Esophagus muscularis mucosa (tissue), 3 donors: ENCODE measurements around the gene SPOCD1.

Experiments used
- CTCF ChIP-seq, 3 experiments: fragments of 200-600 bp in 2 of 3; fragments of 450-650 bp in 1 of 3; sonication (generic) in 2 of 3; IDR thresholded peaks; one replicate each; pipeline ENCODE4 v1.5.1; 2017 to 2019; ENCODE audit warnings: antibody characterized with exemption in 3 of 3, mild to moderate bottlenecking in 2 of 3, moderate library complexity in 1 of 3
- POLR2A ChIP-seq: fragments of 450-650 bp; IDR thresholded peaks from one replicate; pipeline ENCODE4 v1.6.1; 2017; ENCODE audit warnings: antibody characterized with exemption, moderate library complexity, mild to moderate bottlenecking, low read depth
- POLR2AphosphoS5 ChIP-seq, 2 donors: sonication (generic); formaldehyde crosslinking; IDR thresholded peaks; one replicate each; pipeline ENCODE4 v1.6.1; 2017; ENCODE audit warnings: antibody characterized with exemption in 2 of 2

GRCh38 chr1:31859719-31860118, 43.9 kb upstream of the SPOCD1 start:
- no peak for TF ChIP-seq CTCF (IDR thresholded peaks at IDR 0.05)
- no peak for TF ChIP-seq POLR2A
- TF ChIP-seq POLR2AphosphoS5 (IDR thresholded peaks at IDR 0.05): no peak
